A673 (cell line): ENCODE results near the gene SCGB1D1.

ENCODE experiments used
- CTCF ChIP-seq: fragments of 300-800, 200-600 bp; sonication (generic); conservative IDR thresholded peaks from 2 replicates; pipeline ENCODE4 v1.5.1; 2017; ENCODE audit warnings: low read depth, mild to moderate bottlenecking, antibody characterized with exemption, low read length, moderate library complexity, mixed read lengths
- EZH2 ChIP-seq: fragments of 200-600 bp; sonication (generic); IDR thresholded peaks from 2 replicates; pipeline ENCODE4 v1.6.1; 2017; ENCODE audit warnings: borderline replicate concordance, low read depth, mild to moderate bottlenecking, mixed read lengths, antibody characterized with exemption, low read length; ENCODE audit not compliant: poor library complexity, severe bottlenecking

GRCh38 chr11:62237499-62237898 is 47.5 kb downstream of the SCGB1D1 start:
- no peak for TF ChIP-seq CTCF
- no peak for TF ChIP-seq EZH2
